Heart right ventricle (tissue), 16 donors: ENCODE measurements around the gene OGFR. TPM values are rescaled to one million over a fixed set of nuclear protein-coding genes. Genes with fewer than 3 reads are reported as not detected.
A peak's percentile ranks its signal among the peaks of the same experiment; 100 is the strongest.
"Not testable (repeated sequence)": the region's sequence is repeated elsewhere in the genome, so short reads cannot be mapped to it uniquely, and the experiment has no call there.

Source experiments
- ATAC-seq, 8 donors: fragments of 200-7000 bp; cut with Tn5 transposase; one replicate each; pipeline ENCODE4 v1.9.1; 2020; ENCODE audit warnings: mild to moderate bottlenecking in 8 of 8, moderate library complexity in 8 of 8, moderate number of reproducible peaks in 1 of 8
- DNase-seq, 2 donors: peaks; one replicate each; pipeline ENCODE4 v3.0.0-alpha.2; 2020
- H3K27ac ChIP-seq, 10 donors: fragments of 200-600 bp; sonication (generic) in 2 of 10; one replicate each; pipeline versions ENCODE4 v1.5.0 to v1.8.0; 2020 to 2022; ENCODE audit warnings: mild to moderate bottlenecking in 3 of 10
- H3K27me3 ChIP-seq, 7 donors: fragments of 200-600 bp; one replicate each; pipeline ENCODE4 v1.8.0; 2021 to 2022; ENCODE audit warnings: mild to moderate bottlenecking in 2 of 7
- H3K36me3 ChIP-seq, 9 donors: fragments of 200-600 bp; sonication (generic) in 1 of 9; one replicate each; pipeline versions ENCODE4 v1.5.0 to v1.8.0; 2020 to 2022; ENCODE audit warnings: mild to moderate bottlenecking in 2 of 9
- H3K4me1 ChIP-seq, 9 donors: fragments of 200-600 bp; sonication (generic) in 1 of 9; one replicate each; pipeline versions ENCODE4 v1.5.0 to v1.8.0; 2020 to 2022; ENCODE audit warnings: mild to moderate bottlenecking in 4 of 9
- H3K4me3 ChIP-seq, 10 donors: fragments of 200-600 bp; sonication (generic) in 2 of 10; one replicate each; pipeline versions ENCODE4 v1.5.0 to v1.8.0; 2020 to 2022; ENCODE audit warnings: mild to moderate bottlenecking in 7 of 10, moderate library complexity in 2 of 10
- H3K9me3 ChIP-seq, 11 donors: fragments of 200-600 bp in 10 of 11; sonication (generic) in 2 of 11; one replicate each; pipeline versions ENCODE4 v1.5.0 to v1.8.0; 2013 to 2022; ENCODE audit warnings: mild to moderate bottlenecking in 2 of 11, control low read depth in 1 of 11, moderate library complexity in 1 of 11
- WGBS, 2 donors: extraction: QIAGEN DNeasy Blood & Tissue Kit; methylation state at CpG; one replicate each; pipeline ENCODE4 v1.1.7; 2013; ENCODE audit warnings: inconsistent platforms in 1 of 2; 5-methylcytosine and 5-hydroxymethylcytosine counted together
- intact Hi-C, 10 donors: fragments of 100-400 bp; cut with DNase I; formaldehyde crosslinking; loops; one replicate each; pipeline versions ENCODE4 v1.11.1 to v1.14.2; 2022
- polyA plus RNA-seq, 2 donors: library from polyadenylated mRNA; stranded (reverse); fragments of 200-250 nt; gene quantifications; one replicate each; pipeline ENCODE4 v1.2.3, GENCODE V29; 2013
- total RNA-seq, 10 donors: library from RNA; stranded (reverse); fragmentation: NEBNext Ultra II Directional in 3 of 10; extraction: Animal tissue kit (Norgen Biotek cat#: 25700) in 3 of 10; gene quantifications; one replicate each; pipeline versions ENCODE4 v1.2.1 to v1.2.4, GENCODE V29; 2021 to 2023
- TF ChIP-seq, protein P1 (sequence below), 9 donors: fragments of 200-600 bp; sonication (generic) in 2 of 9; IDR thresholded peaks; one replicate each; pipeline versions ENCODE4 v1.5.0 to v1.8.0; 2021 to 2022; ENCODE audit warnings: antibody characterized with exemption in 9 of 9, mild to moderate bottlenecking in 5 of 9, moderate library complexity in 1 of 9
- donor health status: Arrhythmogenic right ventricular cardiomyopathy.
- donor health status: ischemic (EF 13 %, LVEDD 7.1; RV severe dilation, severe dysfunction).
- donor health status: healthy with polysubstance abuse.
- donor health status: DM: no; HTN: yes; CAD: no.
- donor health status: DM: no; HTN: no; CAD: no.
- donor health status: ischemic (EF 25% LVEDD 6.9; RV normal size, moderate dysfunction).
- donor health status: ischemic (EF 25% LVEDD 5.7; RV mildly dilated, moderate dysfunction).
- donor health status: healthy.
- donor health status: DM: yes; HTN: yes; CAD: no.
- donor health status: Ischemic cardiomyopathy.
- donor health status: ischemic (EF 35%, LVEDD 5.7; RV mildly dilated, moderate dysfunction).
- donor health status: nonischemic (EF 11% LVEDD 7.7; RV severe dilation, severe dysfunction).
- donor health status: DM: yes; HTN: yes; CAD: no.
- donor health status: PGD.
- donor health status: ischemic (EF 29% LVEDD 5.4; RV normal size, mild dysfunction).
- donor health status: nonischemic (EF 23%, LVEDD 6.1; RV moderate dilation, normal function).

OGFR gene
- total and polyA plus RNA-seq, 12 donors = 13.0 to 37.5 (median 17.5) TPM

DNA sequence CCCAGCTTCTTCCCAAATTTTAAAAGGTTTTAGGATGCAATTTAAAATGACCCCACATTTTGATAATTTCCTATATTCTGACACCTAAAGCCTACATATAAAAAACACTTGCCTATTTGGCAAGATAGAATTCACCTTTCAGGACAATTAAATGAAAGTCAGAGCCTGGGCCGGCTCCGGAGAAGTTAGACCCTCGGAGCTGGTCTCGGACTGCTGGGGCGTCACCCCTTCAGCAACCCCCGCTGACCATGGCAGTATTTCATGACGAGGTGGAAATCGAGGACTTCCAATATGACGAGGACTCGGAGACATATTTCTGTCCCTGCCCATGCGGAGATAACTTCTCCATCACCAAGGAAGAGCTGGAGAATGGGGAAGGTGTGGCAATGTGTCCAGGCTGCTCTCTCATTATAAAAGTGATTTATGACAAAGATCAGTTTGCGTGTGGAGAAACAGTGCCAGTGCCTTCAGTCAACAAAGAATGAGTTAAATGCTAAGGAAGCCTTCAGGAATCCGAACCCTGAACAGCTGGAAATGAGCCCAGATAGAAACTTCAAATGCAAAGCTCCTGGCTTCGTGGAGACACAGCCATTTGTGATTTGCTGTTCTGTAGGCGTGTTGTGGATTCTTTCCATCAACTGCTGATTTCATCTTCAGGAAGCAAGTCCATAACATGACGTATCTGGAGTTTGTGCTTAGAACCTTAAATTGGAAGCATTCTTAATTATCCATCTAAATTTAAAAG lies 41.0 kb downstream of the OGFR start:
- Histone ChIP-seq H3K9me3 (no peaks in the 10 kb centered on the region), H3K27ac (no peak overlapping the region), H3K36me3 (peaks cover 0 to 18% (median 0%) of the 10 kb centered on the region in 9 donors), H3K27me3 (no peaks in the 10 kb centered on the region), H3K4me1 (no peaks in the 10 kb centered on the region), H3K4me3 (no peak overlapping the region)
- TF ChIP-seq, protein P1, sequence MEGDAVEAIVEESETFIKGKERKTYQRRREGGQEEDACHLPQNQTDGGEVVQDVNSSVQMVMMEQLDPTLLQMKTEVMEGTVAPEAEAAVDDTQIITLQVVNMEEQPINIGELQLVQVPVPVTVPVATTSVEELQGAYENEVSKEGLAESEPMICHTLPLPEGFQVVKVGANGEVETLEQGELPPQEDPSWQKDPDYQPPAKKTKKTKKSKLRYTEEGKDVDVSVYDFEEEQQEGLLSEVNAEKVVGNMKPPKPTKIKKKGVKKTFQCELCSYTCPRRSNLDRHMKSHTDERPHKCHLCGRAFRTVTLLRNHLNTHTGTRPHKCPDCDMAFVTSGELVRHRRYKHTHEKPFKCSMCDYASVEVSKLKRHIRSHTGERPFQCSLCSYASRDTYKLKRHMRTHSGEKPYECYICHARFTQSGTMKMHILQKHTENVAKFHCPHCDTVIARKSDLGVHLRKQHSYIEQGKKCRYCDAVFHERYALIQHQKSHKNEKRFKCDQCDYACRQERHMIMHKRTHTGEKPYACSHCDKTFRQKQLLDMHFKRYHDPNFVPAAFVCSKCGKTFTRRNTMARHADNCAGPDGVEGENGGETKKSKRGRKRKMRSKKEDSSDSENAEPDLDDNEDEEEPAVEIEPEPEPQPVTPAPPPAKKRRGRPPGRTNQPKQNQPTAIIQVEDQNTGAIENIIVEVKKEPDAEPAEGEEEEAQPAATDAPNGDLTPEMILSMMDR (IDR thresholded peaks at IDR 0.05) = no peak
- WGBS, 2 donors = 89 to 90% methylated on average over 16 of the region's 16 CpGs
- ATAC-seq = peak in 1 of 8 donors; percentile 45
- intact Hi-C loops = no loop called here
- no peak for DNase-seq

DNA sequence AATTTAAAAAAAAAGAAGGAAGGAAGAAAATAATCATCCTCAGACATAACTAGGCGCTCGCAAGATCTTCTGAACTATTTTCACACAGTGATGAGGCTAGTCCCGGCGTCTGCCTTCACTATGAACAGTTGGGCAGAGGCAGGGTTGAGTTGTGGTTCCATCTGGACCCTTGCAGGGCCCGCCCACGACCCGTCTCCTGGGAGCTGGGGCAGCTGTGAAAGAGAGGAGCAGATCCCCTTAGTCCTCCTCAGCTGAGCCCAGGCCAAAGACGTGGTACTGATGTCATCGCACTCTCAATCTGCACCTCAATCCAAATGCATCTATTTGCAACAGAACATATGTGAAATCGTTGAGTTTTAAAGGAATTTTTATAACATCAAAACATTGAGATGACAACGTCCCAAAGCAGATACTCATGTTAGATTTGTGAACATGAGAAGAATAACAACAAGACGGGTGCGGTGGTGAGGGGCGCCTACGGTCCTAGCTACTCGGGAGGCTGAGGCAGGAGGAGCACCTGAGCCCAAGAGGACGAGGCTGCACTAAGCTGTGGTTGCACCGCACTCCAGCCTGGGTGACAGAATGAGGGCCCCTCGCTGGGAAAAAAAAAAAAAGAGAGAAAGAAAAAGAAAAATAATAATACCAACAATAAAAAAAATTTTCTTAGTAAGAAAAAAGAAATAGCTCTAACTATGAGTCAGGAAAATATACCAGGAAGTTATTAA lies 41.7 kb downstream of the OGFR start:
- no peaks in the 10 kb centered on the region for H3K4me1 ChIP-seq
- peak in 6 of 8 donors; percentile 52 to 77 (median 66) for ATAC-seq
- peak in 1 of 2 donors; percentile 63 for DNase-seq
- no peaks in the 10 kb centered on the region for H3K9me3 ChIP-seq
- intact Hi-C loops = no loop called here
- no peaks in the 10 kb centered on the region for H3K27me3 ChIP-seq
- H3K4me3 ChIP-seq = no peak overlapping the region
- 82 to 83% methylated on average over 19 of the region's 19 CpGs for WGBS, 2 donors
- TF ChIP-seq, protein P1 (IDR thresholded peaks at IDR 0.05) = no peak
- H3K36me3 ChIP-seq = peaks cover 0 to 23% (median 0%) of the 10 kb centered on the region in 9 donors
- no peak overlapping the region for H3K27ac ChIP-seq

DNA sequence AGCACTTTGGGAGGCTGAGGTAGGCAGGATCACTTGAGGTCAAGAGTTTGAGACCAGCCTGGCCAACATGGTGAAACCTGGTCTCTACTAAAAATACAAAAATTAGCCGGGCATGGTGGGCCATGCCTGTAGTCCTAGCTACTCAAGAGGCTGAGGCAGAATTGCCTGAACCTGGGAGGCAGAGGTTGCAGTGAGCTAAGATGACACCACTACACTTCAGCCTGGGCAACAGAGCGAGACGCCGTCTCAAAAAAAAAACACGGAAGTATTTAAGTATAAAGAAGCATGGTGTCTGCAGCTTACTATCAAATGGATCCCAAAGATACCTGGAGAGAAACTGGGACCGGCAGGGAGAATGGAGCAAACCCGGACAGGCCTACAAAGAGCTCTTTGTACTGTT lies 44.3 kb downstream of the OGFR start:
- H3K4me1 ChIP-seq, H3K27me3 ChIP-seq, ATAC-seq, H3K4me3 ChIP-seq, H3K27ac ChIP-seq, intact Hi-C loops, H3K9me3 ChIP-seq, DNase-seq: not testable (repeated sequence)
- H3K36me3 ChIP-seq = peaks cover 0 to 45% (median 5%) of the 10 kb centered on the region in 9 donors
- WGBS, 2 donors = 94 to 98% methylated on average over 7 of the region's 7 CpGs

DNA sequence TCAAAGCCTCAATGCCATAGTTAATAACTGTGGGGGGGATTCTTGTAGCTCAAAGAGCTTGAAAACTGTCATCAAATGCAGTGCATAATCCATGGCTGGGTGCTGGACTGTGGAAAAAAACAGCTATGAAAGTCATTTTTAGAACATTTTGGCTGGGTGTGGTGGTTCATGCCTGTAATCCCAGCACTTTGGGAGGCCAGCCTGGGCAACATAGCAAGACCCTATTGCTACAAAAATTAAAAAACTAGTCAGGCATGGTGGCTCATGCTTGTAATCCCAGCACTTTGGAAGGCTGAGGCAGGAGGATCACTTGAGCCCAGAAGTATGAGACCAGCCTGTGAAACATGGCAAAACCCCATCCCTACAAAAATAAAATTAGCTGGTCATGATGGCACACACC lies 44.8 kb downstream of the OGFR start:
- no peak for DNase-seq
- H3K4me3 ChIP-seq = no peak overlapping the region
- no peaks in the 10 kb centered on the region for H3K27me3 ChIP-seq
- H3K9me3 ChIP-seq = no peaks in the 10 kb centered on the region
- no peak for ATAC-seq
- no peaks in the 10 kb centered on the region for H3K4me1 ChIP-seq
- H3K27ac ChIP-seq = no peak overlapping the region
- TF ChIP-seq, protein P1 (IDR thresholded peaks at IDR 0.05) = no peak
- intact Hi-C loops = no loop called here
- peaks cover 0 to 50% (median 6%) of the 10 kb centered on the region in 9 donors for H3K36me3 ChIP-seq
